ENCODE measurements around the gene GNB4. TPM values are rescaled to one million over a fixed set of nuclear protein-coding genes. Genes with fewer than 3 reads are reported as not detected.

The GNB4 gene
- total RNA-seq (2021; fragmentation: NEBNext Ultra II Directional; extraction: Animal tissue kit (Norgen Biotek cat#: 25700)) (26.1 and 29.2 TPM in 2 replicates), polyA plus RNA-seq (2011; rRNA removed) (8.7 and 13.4 TPM in 2 replicates), polyA minus RNA-seq (2011; rRNA and poly(A)+ RNA removed) (57.4 and 94.6 TPM in 2 replicates)
- polyA plus RNA-seq (2011; cell fraction: cytosol; rRNA removed): 10.8 TPM
- 5.0 TPM for polyA plus RNA-seq (2011; cell fraction: nucleus; rRNA removed)
- polyA plus RNA-seq (2012, experiment 1 of 2): 11.7 to 19.7 TPM (median 14.2 TPM) in 4 replicates
- polyA plus RNA-seq (2012, experiment 2 of 2): 1.7 TPM
- 13.9 TPM for polyA plus RNA-seq (2013, experiment 1 of 2)
- 13.9 TPM for polyA plus RNA-seq (2013, experiment 2 of 2)
- 16.0 TPM for polyA minus RNA-seq (2011; cell fraction: cytosol; rRNA and poly(A)+ RNA removed)
- 19.5 TPM for polyA minus RNA-seq (2011; cell fraction: nucleus; rRNA and poly(A)+ RNA removed)
- long read RNA-seq, experiment 1, full-length matches to known transcripts: 2 of 28 reads
- long read RNA-seq, experiment 1, partial matches to known transcripts: 0 of 28 reads
- long read RNA-seq, experiment 1, other reads (novel, unspliced or antisense): 26 of 28 reads
- long read RNA-seq, experiment 2, full-length matches to known transcripts: 2 of 4 reads
- long read RNA-seq, experiment 2, partial matches to known transcripts: 0 of 4 reads
- long read RNA-seq, experiment 2, other reads (novel, unspliced or antisense): 2 of 4 reads

GRCh38 chr3:179451265-179452175, at the start of gene GNB4:
Gene GNB4 (minus strand): TSS chr3:179451470. CDS start chr3:179426200, 25,270 bp downstream.
- FAIRE-seq (no peak), DNase-seq (ENCODE audit: low read depth in 1 of 2, low spot score in 2 of 2) (peak; percentile 27 to 83)
- Histone ChIP-seq H3K36me3 (ENCODE audit: control insufficient read depth in 2 of 4, insufficient read depth in 4 of 4, low read length in 3 of 4) (no peaks in the 10 kb centered on the region), H3K14ac (ENCODE audit: insufficient read length) (no peak within 1 kb of the TSS), H3K18ac (ENCODE audit: extremely low read depth, low read length) (no peak within 1 kb of the TSS; the same call in 1 of the 2 replicates), H2BK20ac (ENCODE audit: low read length) (no peak within 1 kb of the TSS), H4K5ac (ENCODE audit: insufficient read length, low read depth, low read length) (no peak within 1 kb of the TSS), H3K9ac (replicated peaks in 1 of 4; ENCODE audit: extremely low read depth in 1 of 4, low read depth in 3 of 4, low read length in 3 of 4) (peak within 1 kb of the TSS; percentile 41 to 87 (median 70); a peak in 6 of 7 replicates), H3K27me3 (replicated peaks in 1 of 4; ENCODE audit: control insufficient read depth in 3 of 4, extremely low read depth in 1 of 4, insufficient read depth in 3 of 4, low read length in 3 of 4) (peaks cover 0 to 10% (median 0%) of the 10 kb centered on the region in 4 experiments; a peak in 2 of 7 replicates), H2AK5ac (ENCODE audit: low read depth, low read length) (no peak within 1 kb of the TSS), H3K23me2 (ENCODE audit: low read depth, low read length) (peaks cover 3% of the 10 kb centered on the region; the same call in 1 of the 2 replicates), H3K79me2 (ENCODE audit: control insufficient read depth in 1 of 2, insufficient read depth in 2 of 2, low read length in 2 of 2) (0 out of 4 replicates have a peak, but pooled peaks cover 0 to 5% of the 10 kb centered on the region in 2 experiments), H2BK12ac (ENCODE audit: low read depth, low read length) (no peak within 1 kb of the TSS), H4K20me1 (replicated peaks in 1 of 2; ENCODE audit: control insufficient read depth in 1 of 2, insufficient read depth in 2 of 2, low read length in 2 of 2) (peaks cover 0 to 4% of the 10 kb centered on the region in 2 experiments), H2BK15ac (ENCODE audit: low read length) (no peak within 1 kb of the TSS), H2BK120ac (replicated peaks; ENCODE audit: low read depth, low read length) (no peak within 1 kb of the TSS), H4K8ac (ENCODE audit: extremely low read depth, insufficient read depth, low read length) (peak within 1 kb of the TSS; percentile 82), H3K4me1 (replicated peaks in 1 of 4; ENCODE audit: control insufficient read depth in 3 of 4, insufficient read depth in 4 of 4, low read length in 3 of 4) (peaks cover 2 to 8% (median 4%) of the 10 kb centered on the region in 4 experiments; a peak in 4 of 7 replicates), H2BK5ac (ENCODE audit: low read depth, low read length) (no peak within 1 kb of the TSS), H3K4me2 (ENCODE audit: insufficient read depth in 1 of 2, low read depth in 2 of 2, low read length in 2 of 2) (peak within 1 kb of the TSS; percentile 81 to 92), H2AFZ (ENCODE audit: low read length) (peak within 1 kb of the TSS; percentile 64), H3K9me3 (ENCODE audit: insufficient read depth in 2 of 2, low read depth in 1 of 2, low read length in 1 of 2) (no peaks in the 10 kb centered on the region), H3K56ac (replicated peaks; ENCODE audit: insufficient read length, low read depth, low read length) (peak within 1 kb of the TSS; percentile 48), H3K79me1 (ENCODE audit: low read depth, low read length) (0 out of 2 replicates have a peak, but pooled peaks cover 2% of the 10 kb centered on the region), H3K27ac (ENCODE audit: low read depth, low read length) (no peak within 1 kb of the TSS), H3K4ac (replicated peaks; ENCODE audit: insufficient read length, low read depth, low read length) (no peak within 1 kb of the TSS), H3K23ac (ENCODE audit: insufficient read length) (no peak within 1 kb of the TSS), H3K4me3 (ENCODE audit: extremely low read depth in 1 of 4, insufficient read depth in 2 of 4, low read depth in 3 of 4, low read length in 4 of 4) (peak within 1 kb of the TSS; percentile 45 to 85 (median 80)), H4K91ac (replicated peaks; ENCODE audit: insufficient read length, low read length) (no peak within 1 kb of the TSS)
- CTCF ChIA-PET (ENCODE audit: partially characterized antibody): interaction anchor here (0.9 to 1.6 kb wide), 4 partner anchors 11 to 111 kb away, joined by 3 to 7 read pairs (median 4); partner anchors contain the start of gene ACTL6A
- POLR2A ChIA-PET (ENCODE audit: partially characterized antibody): interaction anchor here (0.6 to 2.2 kb wide), 6 partner anchors 11 to 411 kb away, joined by 3 to 11 read pairs (median 3); partner anchors contain the start of genes ACTL6A and ZNF639
- 3% methylated on average over 66 of the region's 90 CpGs; no CpG with 5 or more reads in 1 of the 2 experiments for WGBS, 2 experiments (ENCODE audit: extremely low coverage in 1 of 2, insufficient coverage in 1 of 2, insufficient read length in 1 of 2, insufficient replicate concordance in 2 of 2, low coverage in 1 of 2, low lambda C conversion rate in 2 of 2, missing lambda C conversion rate in 1 of 2)
- TF ChIP-seq RAD21 (IDR thresholded peaks at IDR 0.05 in 1 of 2, conservative IDR thresholded peaks at IDR 0.05 in 1 of 2; ENCODE audit: low read depth in 2 of 2, low read length in 2 of 2) (0 out of 4 replicates have a peak, but pooled peaks of 1 of the 2 experiments have one; percentile 1), HDAC6 (IDR thresholded peaks at IDR 0.05; ENCODE audit: low read depth, low read length) (no peak), POLR2AphosphoS5 (IDR thresholded peaks at IDR 0.05; ENCODE audit: low read depth, low read length) (peak; percentile 26; the same call in 1 of the 2 replicates), SAP30 (IDR thresholded peaks at IDR 0.05; ENCODE audit: insufficient read depth, insufficient replicate concordance, low read length) (no peak), BCL11A (IDR thresholded peaks at IDR 0.05; ENCODE audit: low read depth in 2 of 2, low read length in 2 of 2) (no peak), SIRT6 (IDR thresholded peaks at IDR 0.05; ENCODE audit: low read length) (no peak)

Data from H1 (cell line).